SK-N-DZ (cell line): ENCODE results near the gene CC2D2A. TPM values are rescaled to one million over a fixed set of nuclear protein-coding genes. Genes with fewer than 3 reads are reported as not detected.
A peak's percentile ranks its signal among the peaks of the same experiment; 100 is the strongest.

Experiments used
- DNase-seq: peaks from one replicate; pipeline ENCODE4 v3.0.0-alpha.2; 2015; ENCODE audit warnings: low spot score
- polyA plus RNA-seq, 2 experiments: library from polyadenylated mRNA; depleted of rRNA; stranded (reverse); fragments of >200 nt; gene quantifications; 2 replicates each; pipeline ENCODE4 v1.2.3, GENCODE V29; 2014

Gene CC2D2A
- polyA plus RNA-seq (2014; cell fraction: cytosol; rRNA removed): 17.6 and 39.0 TPM in 2 replicates
- polyA plus RNA-seq (2014; cell fraction: nucleus; rRNA removed): 10.7 and 23.5 TPM in 2 replicates

DNA sequence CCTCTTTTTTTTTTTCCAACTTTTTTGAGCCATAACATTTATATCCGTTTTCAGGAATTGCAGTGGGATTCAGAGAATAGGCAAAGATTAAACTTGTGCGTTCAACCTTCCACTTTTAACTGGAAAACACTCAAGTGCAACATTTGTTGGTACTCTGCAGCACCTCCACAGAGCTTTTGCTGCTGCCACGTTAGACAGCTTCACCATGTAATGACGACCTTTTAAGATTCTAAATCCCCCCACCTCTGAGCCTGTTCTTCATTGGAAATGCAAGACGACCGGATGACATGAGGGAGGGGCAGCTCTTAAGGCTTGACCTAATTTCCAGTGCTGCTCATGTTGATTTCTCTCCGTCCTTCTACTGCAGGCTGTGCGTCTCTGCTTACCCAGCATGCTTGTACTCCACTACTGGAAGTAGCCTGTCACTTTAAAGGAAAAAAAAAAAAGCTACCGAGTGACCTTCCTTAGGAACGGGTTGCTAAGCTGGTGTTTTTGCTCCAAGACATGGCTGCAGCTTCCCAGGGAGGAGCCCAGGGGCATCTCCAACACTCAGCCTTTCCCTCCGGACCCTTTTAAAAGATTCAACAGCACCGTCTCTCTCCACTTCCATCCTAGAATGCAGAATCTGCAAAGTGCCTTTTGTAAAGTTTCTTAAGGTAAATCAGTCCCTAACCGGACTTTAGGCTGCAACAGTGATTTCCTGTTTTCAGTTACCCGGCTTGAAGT lies at the start of gene CC2D2A:
CC2D2A (plus strand) TSS at position 481 of the 726 bp plus-strand sequence. CDS start 6,051 bp downstream, outside the sequence.
- DNase-seq: peak; percentile 75

DNA sequence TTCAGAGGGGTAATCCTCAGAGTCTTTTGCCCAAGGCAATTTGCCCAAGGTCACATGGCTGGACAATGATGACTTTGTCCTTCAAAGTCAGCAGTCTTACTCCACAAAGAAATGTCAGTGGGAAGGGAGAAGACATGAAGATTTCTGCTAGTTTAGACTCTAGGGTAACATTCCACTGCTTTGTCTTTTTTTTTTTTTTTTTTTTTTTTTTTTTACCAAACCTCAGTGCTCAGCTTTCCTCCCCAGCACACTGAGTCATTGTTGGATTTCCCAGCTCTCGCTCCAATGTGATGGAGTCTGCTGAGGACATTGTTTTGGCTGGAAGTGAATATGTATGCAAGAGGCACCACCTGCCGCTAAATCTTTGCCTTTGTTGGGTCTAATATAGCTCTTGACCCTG lies 49.0 kb upstream of the CC2D2A start:
- no peak for DNase-seq

DNA sequence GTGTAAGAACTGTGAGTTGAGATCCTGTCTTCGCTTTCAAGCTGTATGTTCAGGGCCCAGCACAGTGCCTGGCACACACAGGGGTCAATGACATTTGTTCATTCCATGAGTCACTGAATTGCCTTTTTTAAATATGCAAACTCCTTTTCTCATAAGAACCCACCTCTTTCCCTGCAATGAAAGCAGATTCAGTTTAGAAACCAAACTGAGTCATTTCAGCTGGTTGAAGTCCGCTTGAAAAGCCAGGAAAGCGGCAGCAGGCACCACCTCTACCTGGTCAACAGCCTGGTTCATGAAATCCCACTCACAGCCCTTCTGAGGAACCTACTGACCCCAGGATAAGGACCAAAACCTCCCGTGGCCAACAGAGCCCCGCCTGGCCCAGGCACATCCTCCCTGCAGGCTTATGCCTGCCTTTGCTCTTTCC lies 46.4 kb upstream of the CC2D2A start:
- DNase-seq: no peak

DNA sequence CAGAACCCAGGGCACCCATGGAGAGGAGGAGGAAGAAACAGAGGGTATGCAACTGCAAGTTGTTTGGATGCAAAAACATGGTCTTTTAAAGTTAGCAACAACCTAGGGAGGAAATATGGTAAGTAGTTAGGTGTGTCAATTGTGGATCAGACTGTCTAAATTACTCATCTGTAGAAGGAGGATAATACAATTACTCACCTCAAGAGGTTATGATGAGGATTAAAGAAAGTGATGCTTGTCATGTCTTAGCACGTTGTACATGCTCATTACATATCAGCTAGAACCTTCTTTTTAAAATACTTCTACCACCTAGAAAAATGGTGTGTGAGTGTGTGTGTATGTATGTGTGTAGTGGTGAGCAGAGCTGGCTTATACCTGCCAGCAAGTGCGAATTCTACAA lies 44.2 kb upstream of the CC2D2A start:
- DNase-seq: no peak

DNA sequence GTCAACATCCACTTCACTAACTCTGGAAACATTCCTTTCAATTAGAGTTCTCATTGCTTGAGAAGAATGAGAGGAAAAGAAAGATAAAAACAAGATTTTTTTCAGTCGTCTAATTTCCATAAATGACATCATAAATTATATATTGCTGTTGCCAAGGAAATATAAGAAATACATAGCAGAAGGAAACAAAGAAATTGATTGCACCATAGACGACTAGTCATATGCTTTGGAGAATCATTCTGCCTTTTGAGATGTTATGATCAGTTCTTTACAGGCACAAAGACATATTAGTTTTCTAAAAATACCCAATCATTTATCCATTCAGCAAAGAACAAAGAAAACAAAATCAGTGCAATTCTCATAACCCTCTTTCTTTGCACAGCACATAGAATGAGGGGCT lies 42.5 kb upstream of the CC2D2A start:
- DNase-seq: no peak

DNA sequence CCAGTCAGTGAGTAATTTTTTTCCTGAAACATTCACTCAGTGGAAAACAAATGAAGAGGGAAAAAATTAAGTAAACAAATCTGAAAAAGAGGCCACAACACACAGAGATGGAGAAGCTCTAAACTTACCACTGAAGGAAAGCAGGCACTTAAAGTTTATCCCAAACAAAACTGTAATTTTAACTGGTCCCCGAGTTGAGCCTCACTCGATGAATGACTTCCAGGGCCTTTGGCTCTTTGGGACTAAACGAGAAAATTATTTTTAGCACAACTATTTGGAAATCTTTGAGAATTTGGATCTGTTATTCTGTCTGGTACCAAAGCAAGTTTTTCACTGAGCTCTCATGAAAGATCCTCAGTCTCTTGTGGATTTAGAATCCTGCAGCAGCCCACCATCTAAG lies 42.0 kb upstream of the CC2D2A start, which contains the start of gene C1QTNF7:
C1QTNF7 (plus strand) TSS at position 333 of the 400 bp plus-strand sequence. CDS start 7,711 bp downstream, outside the sequence.
- DNase-seq: no peak

DNA sequence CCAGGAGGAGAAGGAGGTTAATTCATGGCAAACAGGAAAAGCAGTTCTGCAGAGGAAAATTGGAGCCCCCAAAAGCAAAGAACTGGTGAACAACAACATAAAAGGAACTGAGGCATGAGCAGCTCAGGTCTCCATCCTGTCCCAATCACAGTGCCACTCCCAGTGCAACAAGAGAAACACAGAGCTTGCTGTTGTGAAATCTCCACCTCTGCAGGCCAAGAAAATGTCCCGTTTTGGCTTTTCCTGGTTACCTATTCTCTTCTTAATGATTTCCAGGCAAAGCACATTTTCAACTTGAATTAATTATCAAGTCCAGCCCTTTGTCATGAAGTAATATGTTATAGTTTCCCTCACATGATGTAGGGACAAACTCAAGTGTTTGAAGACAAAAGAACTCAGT lies 41.1 kb upstream of the CC2D2A start:
- DNase-seq: no peak

DNA sequence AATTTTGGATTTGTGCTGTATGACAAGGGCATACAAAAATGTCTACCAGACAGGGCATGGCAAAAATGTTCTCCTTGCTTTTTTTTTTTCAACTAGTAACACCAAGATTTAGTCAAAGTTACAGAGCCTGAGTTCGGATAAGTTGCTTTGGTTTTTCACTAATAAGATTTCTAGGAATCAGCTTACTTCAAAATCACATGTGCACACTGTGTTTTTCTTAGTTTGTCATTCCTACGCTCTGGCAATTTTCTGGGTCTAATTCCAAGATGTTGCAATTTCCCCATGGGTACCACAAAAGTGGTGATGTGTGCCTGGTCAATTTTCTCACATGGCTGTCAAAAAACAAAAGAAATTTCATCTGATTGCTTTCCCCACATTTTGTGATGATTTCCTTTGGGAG lies 35.6 kb upstream of the CC2D2A start:
- no peak for DNase-seq

DNA sequence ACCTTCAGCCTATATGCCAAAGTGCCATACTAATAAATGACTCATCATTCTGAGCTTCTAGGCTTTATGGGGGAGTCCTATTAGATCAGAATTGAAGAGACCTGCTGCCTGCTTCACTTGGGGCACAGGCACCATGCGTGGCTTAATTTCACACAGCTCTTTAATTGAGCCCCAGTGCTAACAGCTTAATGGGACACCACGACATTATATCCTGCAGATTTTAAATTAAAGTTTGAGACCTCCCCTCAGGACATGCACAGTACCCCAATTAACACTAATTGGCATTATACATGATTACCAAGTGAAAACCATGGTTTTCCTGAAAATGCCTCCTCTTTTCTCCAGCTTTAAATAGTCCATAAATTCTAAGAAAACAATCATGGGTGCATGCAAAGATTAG lies 35.0 kb upstream of the CC2D2A start:
- no peak for DNase-seq

DNA sequence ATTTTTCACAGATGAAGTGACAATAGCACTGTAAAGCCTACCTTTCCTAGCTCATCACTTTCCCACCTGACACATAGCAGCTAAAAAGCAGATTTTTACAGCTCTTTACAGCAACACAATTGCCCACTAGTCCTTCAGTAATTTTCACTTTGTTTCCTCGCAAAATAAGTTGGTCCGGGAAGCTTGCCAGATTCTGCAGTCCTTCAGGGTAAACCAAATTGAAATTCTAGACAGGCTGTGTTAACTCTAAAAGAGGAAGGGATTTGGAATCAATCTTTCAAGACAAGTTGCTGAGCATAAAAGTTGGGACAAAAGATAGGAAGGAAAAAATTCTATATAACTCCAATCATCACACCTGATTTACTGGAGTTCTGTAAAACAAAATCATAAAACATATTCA lies 33.2 kb upstream of the CC2D2A start:
- DNase-seq: no peak

DNA sequence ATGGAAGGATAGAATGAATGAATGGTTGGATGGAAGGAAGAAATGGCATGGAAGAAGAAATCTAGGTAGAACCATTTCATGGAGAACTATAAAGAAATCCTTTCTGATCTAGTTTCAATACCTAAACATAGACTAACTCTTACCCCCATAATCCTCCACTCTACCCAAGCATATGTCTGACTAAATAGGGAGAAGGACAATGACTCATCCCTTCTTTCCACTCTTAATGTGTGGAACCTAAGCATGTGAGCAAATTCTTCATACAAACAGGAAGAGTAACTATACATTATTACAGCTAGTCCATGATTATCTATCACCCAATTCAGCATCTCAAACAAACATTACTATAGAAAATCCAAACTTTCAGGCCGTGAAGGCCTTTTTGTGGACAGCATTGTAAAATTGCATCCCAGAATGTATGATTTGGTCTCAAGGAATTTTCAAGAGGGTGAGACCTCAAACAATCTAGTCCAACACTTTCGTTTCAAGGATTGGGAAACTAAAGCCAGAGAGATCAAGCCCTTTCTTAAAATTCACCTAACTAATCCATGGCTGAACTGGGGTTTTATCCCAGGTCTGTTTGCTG lies 30.6 kb upstream of the CC2D2A start:
- DNase-seq: no peak

DNA sequence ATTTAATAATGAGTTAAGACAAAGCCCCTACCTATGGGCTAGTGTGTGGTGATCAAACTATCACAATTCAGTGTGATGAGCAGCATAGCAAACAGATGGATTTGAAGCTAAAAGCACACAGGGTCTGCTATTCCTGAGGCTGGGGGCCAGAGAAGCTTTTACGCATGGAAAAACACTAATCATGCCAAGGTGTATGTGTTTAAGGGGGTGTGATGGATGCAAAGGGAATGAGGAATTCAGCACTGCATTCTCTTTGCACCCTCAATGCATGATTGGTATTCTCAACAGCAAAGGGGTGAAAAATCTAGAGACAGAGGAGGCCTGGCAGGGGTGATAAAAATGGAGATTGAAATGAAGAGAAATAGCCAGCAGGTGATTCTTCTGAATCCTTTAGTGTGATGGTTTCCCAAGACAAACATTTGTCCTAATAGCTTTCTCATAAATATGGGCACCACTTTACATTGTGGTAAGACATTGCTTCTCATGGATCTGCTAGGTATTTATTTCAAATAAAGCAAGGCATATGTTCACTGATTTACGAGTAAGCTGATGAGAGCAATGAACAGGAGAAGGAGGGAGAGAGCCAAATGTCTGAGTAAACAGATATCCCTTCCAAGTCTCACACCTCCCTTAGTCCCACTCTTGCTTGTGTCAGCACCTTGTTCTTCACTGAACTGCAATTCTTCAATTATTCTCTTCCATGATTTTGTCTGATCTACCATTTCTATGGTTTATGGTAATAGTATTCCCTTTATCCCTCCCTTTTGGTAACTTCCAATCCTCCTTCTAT lies 26.1 kb upstream of the CC2D2A start:
- DNase-seq: no peak

DNA sequence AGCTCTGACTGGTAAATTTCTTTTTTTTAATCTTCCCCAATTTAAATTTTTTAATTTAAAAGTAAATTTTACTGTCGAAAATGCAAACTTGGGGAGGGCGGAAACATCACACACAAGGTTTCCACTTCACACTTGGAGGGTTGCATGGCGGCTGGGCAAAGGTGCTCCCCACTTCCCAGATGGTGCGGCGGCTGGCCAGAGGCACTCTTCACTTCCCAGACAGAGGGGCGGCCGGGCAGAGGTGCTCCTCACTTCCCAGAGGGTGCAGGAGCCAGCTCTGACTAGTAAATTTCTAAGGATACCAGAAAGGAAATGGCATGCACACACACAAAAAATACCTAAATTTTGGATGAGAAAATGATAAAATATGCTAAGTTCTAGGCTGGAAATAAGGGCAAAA lies 25.4 kb upstream of the CC2D2A start:
- no peak for DNase-seq

DNA sequence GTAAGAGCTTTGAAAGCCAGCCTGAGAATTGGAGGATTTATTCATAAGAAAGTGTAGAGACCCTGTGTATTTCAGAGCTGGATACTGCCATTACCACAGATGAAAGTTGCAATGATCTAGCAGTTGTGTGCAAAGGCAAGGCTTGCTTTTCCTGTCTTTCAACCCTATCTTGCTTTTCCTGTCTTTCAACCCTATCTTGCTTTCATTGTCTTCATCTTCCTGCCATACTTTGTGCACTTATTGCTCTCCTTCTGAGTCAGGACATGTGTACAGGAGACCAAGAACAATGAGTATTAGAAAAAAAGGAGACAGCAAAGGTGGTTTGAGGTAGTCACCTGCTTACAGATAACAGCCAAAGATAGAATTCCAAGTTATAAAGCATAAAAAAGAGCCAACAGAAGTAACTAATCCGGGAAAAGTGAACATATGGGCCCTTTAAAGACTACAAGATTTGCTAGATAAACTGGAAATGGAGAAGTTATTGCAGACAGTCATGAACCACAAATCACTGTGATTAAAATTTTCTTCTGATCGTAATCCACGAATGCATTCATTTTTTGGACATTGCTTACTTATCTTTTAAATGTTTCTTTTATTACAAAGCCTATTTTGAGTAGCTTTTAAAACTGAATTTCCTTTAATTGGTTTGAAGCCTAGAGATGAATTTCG lies 24.7 kb upstream of the CC2D2A start:
- DNase-seq: no peak

DNA sequence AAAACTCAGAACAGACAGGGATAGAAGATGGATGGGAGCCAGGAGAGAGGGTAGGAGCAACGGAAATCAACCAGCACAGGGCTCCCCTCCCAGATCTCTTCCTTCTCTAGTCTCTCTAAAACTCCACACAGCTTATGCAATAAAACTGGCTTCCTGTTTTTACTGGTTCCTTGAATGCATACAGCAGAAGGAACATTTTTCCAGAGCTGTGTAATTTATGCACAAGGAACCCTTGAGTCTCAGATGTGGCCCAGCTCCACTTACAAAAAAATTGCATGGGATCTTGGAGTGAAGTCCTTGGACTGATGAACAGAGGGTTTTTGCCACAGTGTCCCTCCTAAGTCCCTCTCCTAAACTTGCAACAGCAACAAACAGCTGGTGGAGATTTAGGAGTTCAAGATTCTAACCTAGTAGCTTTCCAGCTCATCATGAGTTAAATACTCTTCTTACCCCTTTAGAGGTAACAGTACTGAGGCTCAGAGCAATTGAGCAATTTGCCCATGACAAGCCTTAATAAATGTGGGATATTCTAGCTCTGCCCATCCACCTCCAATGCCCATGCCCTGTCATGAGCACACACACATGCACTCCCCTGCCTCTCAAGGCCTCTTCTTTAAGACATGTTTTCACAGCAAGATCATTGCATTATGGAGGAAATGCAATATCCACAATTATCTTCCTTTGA lies 18.4 kb upstream of the CC2D2A start:
- DNase-seq: no peak

DNA sequence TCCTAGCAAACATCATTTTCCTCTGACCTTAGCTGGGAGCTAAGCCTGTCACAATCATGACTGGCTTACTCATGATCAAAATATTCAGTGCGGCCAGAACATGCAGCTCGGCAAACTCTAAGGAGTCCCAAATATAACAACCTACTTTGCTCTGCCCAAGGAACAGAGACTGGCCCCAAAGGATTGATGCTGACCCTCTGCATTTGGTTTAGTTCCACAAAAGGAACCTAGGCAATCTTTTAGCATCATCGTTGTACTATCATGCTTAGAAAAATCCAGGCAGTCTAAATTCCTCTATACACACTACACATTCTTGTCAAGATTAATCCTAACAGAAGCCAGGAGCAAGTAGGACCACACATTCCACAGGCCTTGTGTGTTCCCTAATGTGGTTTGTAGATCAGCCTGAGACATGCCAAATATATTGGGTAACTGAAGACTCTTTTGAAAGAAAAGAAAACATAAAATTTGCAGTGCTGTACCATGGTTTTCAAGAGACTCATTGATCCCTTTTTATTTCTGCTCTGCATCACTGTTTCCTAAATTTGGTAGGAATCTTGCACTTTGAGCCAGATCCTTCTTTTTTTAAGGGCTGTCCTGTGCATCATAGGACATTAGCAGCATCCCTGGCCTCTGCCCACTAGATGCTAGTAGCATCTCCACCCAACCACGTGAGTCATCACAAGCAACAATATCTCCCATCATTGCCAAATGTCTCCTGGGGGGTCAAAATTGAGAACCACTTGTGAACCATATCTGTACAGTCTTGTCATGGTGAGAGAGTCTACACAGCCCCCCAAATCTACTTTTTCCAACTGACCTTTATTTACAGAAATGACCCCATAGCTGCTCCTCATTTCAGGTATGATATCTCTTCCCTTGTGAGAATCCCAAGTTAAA lies 17.6 kb upstream of the CC2D2A start:
- DNase-seq: no peak

DNA sequence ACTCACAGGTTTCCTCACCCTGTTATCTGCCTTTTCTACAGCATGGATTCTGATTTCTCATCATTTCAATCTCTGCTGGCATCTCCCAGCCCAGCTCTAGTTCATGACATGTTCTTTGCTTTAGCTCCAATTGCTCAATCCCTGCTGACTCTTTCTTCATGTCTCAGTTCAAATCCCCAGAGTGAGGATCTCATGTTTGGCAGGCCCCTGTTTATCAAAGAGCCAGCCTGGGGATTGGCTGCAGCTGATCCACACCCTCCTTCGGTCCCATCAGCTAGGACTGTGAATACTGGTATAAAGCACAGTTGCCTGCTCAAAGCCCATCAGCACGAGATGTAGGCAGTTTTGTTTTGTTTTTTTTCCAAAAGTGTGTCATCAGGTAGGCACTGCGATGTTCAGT lies 14.4 kb upstream of the CC2D2A start:
- no peak for DNase-seq

DNA sequence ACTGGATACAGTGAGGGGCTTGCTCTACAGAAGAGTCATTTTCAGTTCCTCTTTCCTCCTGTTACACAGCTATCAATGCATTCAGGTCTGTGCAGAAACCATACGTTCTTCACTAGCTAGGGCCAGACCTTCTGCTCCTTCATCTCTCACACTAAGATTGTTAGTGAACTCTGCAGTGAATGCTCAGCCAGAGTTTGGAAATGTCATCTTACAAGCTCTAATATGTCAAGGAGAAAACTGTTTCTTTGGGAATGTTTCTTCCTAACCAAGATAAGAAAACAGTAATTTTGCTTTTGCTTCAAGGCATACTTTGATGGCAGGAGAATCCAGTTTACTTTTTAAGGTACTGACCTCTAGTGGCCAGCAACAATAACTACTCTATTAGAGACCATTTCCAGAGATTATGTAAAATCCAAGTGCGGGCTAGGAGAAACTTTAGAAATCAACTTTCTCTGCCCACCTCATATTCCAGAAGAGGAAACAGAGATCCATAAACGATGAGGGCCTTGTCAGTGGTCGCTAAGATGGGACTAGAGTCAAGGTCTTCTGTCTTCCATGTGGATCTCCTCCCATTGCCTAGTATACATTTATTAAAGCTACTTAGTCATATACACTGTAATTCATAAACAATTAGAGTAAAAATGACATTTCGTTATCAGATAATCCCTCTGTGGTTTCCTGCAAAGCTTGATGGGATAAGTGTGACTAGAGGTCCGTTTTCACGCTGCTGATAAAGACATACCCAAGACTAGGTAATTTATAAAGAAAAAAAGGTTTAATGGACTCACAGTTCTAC lies 12.1 kb upstream of the CC2D2A start:
- DNase-seq: peak; percentile 49

DNA sequence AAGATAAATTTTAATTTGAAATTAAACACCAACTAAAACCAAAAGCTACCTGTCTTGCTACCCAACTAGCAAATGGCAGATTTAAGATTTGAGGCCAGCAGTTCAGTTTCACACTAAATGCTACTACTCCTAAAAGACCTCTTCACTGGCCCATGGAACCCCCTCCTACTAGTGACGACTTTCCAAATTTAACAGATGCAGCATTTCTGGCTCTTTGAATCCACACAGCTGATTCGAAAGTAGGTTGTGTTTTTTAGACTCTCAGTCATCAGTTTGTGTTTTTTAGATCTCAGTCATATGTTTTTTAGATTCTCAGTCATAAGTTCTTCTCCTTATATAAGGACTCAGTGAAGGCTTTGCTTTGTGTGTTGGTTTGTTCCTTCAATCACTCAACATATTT lies 11.1 kb upstream of the CC2D2A start:
- no peak for DNase-seq
